GM12878 (cell line): ENCODE measurements around the gene KAZN. TPM values are rescaled to one million over a fixed set of nuclear protein-coding genes. Genes with fewer than 3 reads are reported as not detected.

Source experiments
- BHLHE40 ChIP-seq, 2 experiments: fragments of 450-650 bp in 1 of 2; IDR thresholded peaks; 2 replicates each; pipeline ENCODE4 v1.6.1; 2011 to 2017; ENCODE audit warnings: low read depth in 2 of 2, borderline replicate concordance in 1 of 2, improper control_type of control experiment in 1 of 2, low read length in 1 of 2, mild to moderate bottlenecking in 1 of 2
- E4F1 ChIP-seq: fragments of 450-650 bp; IDR thresholded peaks from 2 replicates; pipeline ENCODE4 v1.6.1; 2018; ENCODE audit warnings: borderline replicate concordance, mild to moderate bottlenecking; ENCODE audit not compliant: partially characterized antibody
- JUND ChIP-seq: IDR thresholded peaks from 2 replicates; pipeline ENCODE4 v1.6.1; 2012; ENCODE audit warnings: low read depth, mild to moderate bottlenecking, low read length, improper control_type of control experiment, moderate library complexity
- MLLT1 ChIP-seq: fragments of 450-650 bp; IDR thresholded peaks from 2 replicates; pipeline ENCODE4 v1.6.1; 2016; ENCODE audit warnings: mild to moderate bottlenecking
- PAX5 ChIP-seq: IDR thresholded peaks from 2 replicates; pipeline ENCODE4 v1.6.1; 2011; ENCODE audit warnings: low read depth, low read length, borderline replicate concordance
- SIN3A ChIP-seq: IDR thresholded peaks from 2 replicates; pipeline ENCODE4 v1.6.1; 2012; ENCODE audit warnings: low read depth, low read length, improper control_type of control experiment
- ZBTB11 ChIP-seq: fragments of 450-650 bp; formaldehyde crosslinking; IDR thresholded peaks from 2 replicates; pipeline ENCODE4 v1.5.0; 2022; ENCODE audit warnings: mild to moderate bottlenecking, missing genetic modification characterization
- ZNF274 ChIP-seq: IDR thresholded peaks from one replicate; pipeline ENCODE4 v1.8.0; 2011; ENCODE audit not compliant: insufficient read length, insufficient read depth
- ZNF384 ChIP-seq: IDR thresholded peaks from 2 replicates; pipeline ENCODE4 v1.6.1; 2012; ENCODE audit warnings: low read depth, mild to moderate bottlenecking, low read length, improper control_type of control experiment, borderline replicate concordance
- polyA plus RNA-seq, 11 experiments: library from polyadenylated mRNA; depleted of rRNA in 4 of 11; unstranded in 6 of 11; stranded (reverse) in 5 of 11; fragments of >200 nt; fragmentation: Nextera tagmentation in 4 of 11; fragmentation: Illumina TruSeq in 1 of 11; extraction: Ambion mirVana in 4 of 11; extraction: Trizol in 1 of 11; gene quantifications; 1 replicate in 1 of 11; 2 replicates in 10 of 11; pipeline versions ENCODE4 v1.2.1 to v1.2.3, GENCODE V29; 2011 to 2016; ENCODE audit warnings: inconsistent platforms in 2 of 11, missing spikeins in 2 of 11, low read depth in 1 of 11
- total RNA-seq, 4 experiments: library from RNA; depleted of rRNA in 3 of 4; stranded (reverse); fragments of >200 nt in 3 of 4; fragmentation: Illumina TruSeq in 1 of 4; extraction: Trizol in 1 of 4; gene quantifications; 2 replicates each; pipeline versions ENCODE4 v1.2.1 to v1.2.3, GENCODE V29; 2013 to 2021

Gene KAZN
- total and polyA plus RNA-seq, 10 of the 15 experiments (the other 5 are each of a cell fraction or from before 2014, with no cell fraction given), result 0.72 to 4.0 (median 1.2) TPM

- TF ChIP-seq E4F1 (no peak), PAX5 (no peak), ZNF274 (no peak), JUND (no peak), ZNF384 (no peak), ZBTB11 (CRISPR knock-in tag) (no peak), BHLHE40 (IDR thresholded peaks at IDR 0.05; ENCODE audit: borderline replicate concordance in 1 of 2, low read depth in 2 of 2, low read length in 1 of 2) (no peak), MLLT1 (no peak), SIN3A (no peak)
Observed at GRCh38 chr1:14610761-14611160, 12.3 kb downstream of the KAZN start (continued).
